Caco-2 (cell line): ENCODE results near the gene SNRPD3. TPM values are rescaled to one million over a fixed set of nuclear protein-coding genes. Genes with fewer than 3 reads are reported as not detected.

ENCODE experiments used
- BruUV-seq: library from RNA; stranded (reverse); fragments of 400-500 nt; replicated peaks from 2 replicates; lab custom pipeline; 2021; lab: Mats Ljungman, UMichigan
- CTCF ChIA-PET: fragments of 300-600 bp; sonication (Branson Sonifier 250); formaldehyde crosslinking; loops from one replicate; lab custom pipeline; 2022; ENCODE audit warnings: antibody characterized with exemption; lab: Charles Lee
- POLR2A ChIA-PET: fragments of 300-600 bp; sonication (Branson Sonifier 250); formaldehyde crosslinking; loops from one replicate; lab custom pipeline; 2022; ENCODE audit warnings: antibody characterized with exemption; lab: Charles Lee
- DNase-seq, 2 experiments: peaks; one replicate each; pipeline versions ENCODE4 v3.0.0 to v3.0.0-alpha.2; 2020 to 2022
- H3K27me3 ChIP-seq: replicated peaks from 2 replicates; pipeline ENCODE4 v1.6.0; 2011; ENCODE audit warnings: low read length; ENCODE audit not compliant: control insufficient read depth, insufficient read depth
- H3K36me3 ChIP-seq: 2 replicates; pipeline ENCODE4 v1.5.1; 2011; ENCODE audit warnings: low read length; ENCODE audit not compliant: control insufficient read depth, insufficient read depth
- H3K4me1 ChIP-seq: fragments of 250-450 bp; sonication (Bioruptor Pico); 2 replicates; pipeline ENCODE4 v1.5.1; 2020; ENCODE audit warnings: mild to moderate bottlenecking
- H3K4me3 ChIP-seq: 2 replicates; pipeline ENCODE4 v1.5.1; 2011; ENCODE audit warnings: low read depth, mild to moderate bottlenecking, control low read depth, low read length
- H3K9me3 ChIP-seq: fragments of 250-450 bp; sonication (Bioruptor Pico); 2 replicates; pipeline ENCODE4 v1.5.1; 2020; ENCODE audit warnings: mild to moderate bottlenecking, moderate library complexity
- H3K27ac Mint-ChIP-seq: one replicate; pipeline ENCODE4 v1.8.0; 2022; ENCODE audit warnings: mixed read lengths; ENCODE audit not compliant: unreplicated experiment
- H3K27me3 Mint-ChIP-seq: one replicate; pipeline ENCODE4 v1.8.0; 2022; ENCODE audit warnings: mixed read lengths; ENCODE audit not compliant: insufficient read depth, unreplicated experiment
- H3K36me3 Mint-ChIP-seq: one replicate; pipeline ENCODE4 v1.8.0; 2022; ENCODE audit warnings: mild to moderate bottlenecking, mixed read lengths; ENCODE audit not compliant: insufficient read depth, unreplicated experiment
- H3K4me1 Mint-ChIP-seq: one replicate; pipeline ENCODE4 v1.8.0; 2022; ENCODE audit warnings: low read depth, mixed read lengths; ENCODE audit not compliant: unreplicated experiment
- H3K4me3 Mint-ChIP-seq: one replicate; pipeline ENCODE4 v1.8.0; 2022; ENCODE audit warnings: mild to moderate bottlenecking, moderate library complexity, mixed read lengths; ENCODE audit not compliant: unreplicated experiment
- H3K9me3 Mint-ChIP-seq: one replicate; pipeline ENCODE4 v1.8.0; 2022; ENCODE audit warnings: mixed read lengths; ENCODE audit not compliant: unreplicated experiment
- CTCF ChIP-seq, 2 experiments: fragments of 200-600 bp in 1 of 2; IDR thresholded peaks; 1 replicate in 1 of 2; 2 replicates in 1 of 2; pipeline versions ENCODE4 v1.5.1 to v1.8.0; 2011 to 2022; ENCODE audit warnings: antibody characterized with exemption in 1 of 2, control low read depth in 1 of 2, inconsistent platforms in 1 of 2, low read depth in 1 of 2, low read length in 1 of 2, mild to moderate bottlenecking in 1 of 2, moderate library complexity in 1 of 2; ENCODE audit not compliant: insufficient read depth in 1 of 2, severe bottlenecking in 1 of 2, unreplicated experiment in 1 of 2
- intact Hi-C: fragments of 100-400 bp; cut with micrococcal nuclease; formaldehyde crosslinking; loops from one replicate; pipeline ENCODE4 v1.10.0; 2022; ENCODE audit not compliant: unreplicated experiment
- total RNA-seq: library from RNA; stranded (reverse); gene quantifications from 2 replicates; pipeline ENCODE4 v1.2.3, GENCODE V29; 2022

The SNRPD3 gene
- total RNA-seq, 1 experiment from 2014 or later: 202 TPM

- Histone ChIP-seq H3K4me1 (peaks cover 8% of the 10 kb centered on the region), H3K27me3 (no peaks in the 10 kb centered on the region), H3K36me3 (no peaks in the 10 kb centered on the region; the same call in 1 of the 2 replicates), H3K9me3 (no peaks in the 10 kb centered on the region), H3K4me3 (no peak overlapping the region)
- BruUV-seq: no TSS peak
- peaks cover 4% of the 10 kb centered on the region for H3K36me3 Mint-ChIP-seq
- H3K4me3 Mint-ChIP-seq: no peak overlapping the region
- no peaks in the 10 kb centered on the region for H3K9me3 Mint-ChIP-seq
- H3K4me1 Mint-ChIP-seq: peaks cover 4% of the 10 kb centered on the region
- H3K27ac Mint-ChIP-seq: peak overlapping the region; percentile 46
- DNase-seq: no peak
- no peak for TF ChIP-seq CTCF (IDR thresholded peaks at IDR 0.05; ENCODE audit: insufficient read depth in 1 of 2, low read depth in 1 of 2, low read length in 1 of 2, severe bottlenecking in 1 of 2, unreplicated experiment in 1 of 2)
- ChIA-PET POLR2A (no interaction called here), CTCF (no interaction called here)
- no peaks in the 10 kb centered on the region for H3K27me3 Mint-ChIP-seq
- intact Hi-C loops: no loop called here
These were observed 33.1 kb downstream of the SNRPD3 start for GRCh38 chr22:24588757-24589481.

- intact Hi-C loops: no loop called here
- H3K27me3 ChIP-seq: no peaks in the 10 kb centered on the region
- no peak for DNase-seq
- H3K4me3 ChIP-seq: no peak overlapping the region
- TF ChIP-seq CTCF (IDR thresholded peaks at IDR 0.05; ENCODE audit: insufficient read depth in 1 of 2, low read depth in 1 of 2, low read length in 1 of 2, severe bottlenecking in 1 of 2, unreplicated experiment in 1 of 2): no peak
- CTCF ChIA-PET: no interaction called here
- no peaks in the 10 kb centered on the region for H3K36me3 Mint-ChIP-seq
- H3K4me1 Mint-ChIP-seq: no peaks in the 10 kb centered on the region
- no peaks in the 10 kb centered on the region for H3K9me3 ChIP-seq
- no peaks in the 10 kb centered on the region for H3K9me3 Mint-ChIP-seq
- POLR2A ChIA-PET: no interaction called here
- no peaks in the 10 kb centered on the region; the same call in 1 of the 2 replicates for H3K36me3 ChIP-seq
- H3K27ac Mint-ChIP-seq: no peak overlapping the region
- peaks cover 10% of the 10 kb centered on the region for H3K4me1 ChIP-seq
- H3K27me3 Mint-ChIP-seq: no peaks in the 10 kb centered on the region
- no peak overlapping the region for H3K4me3 Mint-ChIP-seq
- no TSS peak for BruUV-seq
These were observed 33.8 kb downstream of the SNRPD3 start for GRCh38 chr22:24589518-24590030.

- H3K27me3 Mint-ChIP-seq: no peaks in the 10 kb centered on the region
- no peak overlapping the region for H3K27ac Mint-ChIP-seq
- no peak for DNase-seq
- peaks cover 10% of the 10 kb centered on the region for H3K4me1 ChIP-seq
- no peaks in the 10 kb centered on the region for H3K9me3 Mint-ChIP-seq
- TF ChIP-seq CTCF (IDR thresholded peaks at IDR 0.05; ENCODE audit: insufficient read depth in 1 of 2, low read depth in 1 of 2, low read length in 1 of 2, severe bottlenecking in 1 of 2, unreplicated experiment in 1 of 2): no peak
- CTCF ChIA-PET: no interaction called here
- no peak overlapping the region for H3K4me3 Mint-ChIP-seq
- intact Hi-C loops: no loop called here
- POLR2A ChIA-PET: no interaction called here
- no peaks in the 10 kb centered on the region for H3K27me3 ChIP-seq
- no peaks in the 10 kb centered on the region for H3K36me3 Mint-ChIP-seq
- H3K9me3 ChIP-seq: no peaks in the 10 kb centered on the region
- no peak overlapping the region for H3K4me3 ChIP-seq
- no TSS peak for BruUV-seq
- no peaks in the 10 kb centered on the region; the same call in 1 of the 2 replicates for H3K36me3 ChIP-seq
- H3K4me1 Mint-ChIP-seq: no peaks in the 10 kb centered on the region
These were observed 34.9 kb downstream of the SNRPD3 start for GRCh38 chr22:24590596-24591173.
